GM23338 (cell line): Measurements from ENCODE around the gene DRAXIN. TPM values are rescaled to one million over a fixed set of nuclear protein-coding genes. Genes with fewer than 3 reads are reported as not detected.

Source experiments
- ATAC-seq: fragments of 200-7000 bp; cut with Tn5 transposase; 3 replicates; pipeline ENCODE4 v1.9.1; 2020
- DNase-seq: peaks from one replicate; pipeline ENCODE4 v3.0.0-alpha.2; 2015; ENCODE audit warnings: low spot score
- H2AFZ ChIP-seq: fragments of 200-600 bp; sonication (generic); 2 replicates; pipeline ENCODE4 v1.8.0; 2016; ENCODE audit warnings: antibody characterized with exemption, mild to moderate bottlenecking, moderate library complexity
- H3F3A ChIP-seq: fragments of 200-600 bp; sonication (generic); replicated peaks from 2 replicates; pipeline ENCODE4 v1.8.0; 2017; ENCODE audit warnings: antibody characterized with exemption, mixed run types, low read depth
- H3K27ac ChIP-seq: fragments of 200-600 bp; sonication (generic); 2 replicates; pipeline ENCODE4 v1.6.1; 2016; ENCODE audit warnings: low read depth
- H3K27me3 ChIP-seq: fragments of 200-600 bp; sonication (generic); 2 replicates; pipeline ENCODE4 v1.8.0; 2016; ENCODE audit warnings: mild to moderate bottlenecking, mixed run types, moderate library complexity; ENCODE audit not compliant: insufficient read depth
- H3K36me3 ChIP-seq: fragments of 200-600 bp; sonication (generic); 2 replicates; pipeline ENCODE4 v1.8.0; 2016; ENCODE audit warnings: mild to moderate bottlenecking; ENCODE audit not compliant: insufficient read depth
- H3K4me1 ChIP-seq: fragments of 200-600 bp; sonication (generic); 2 replicates; pipeline ENCODE4 v1.8.0; 2016; ENCODE audit warnings: mild to moderate bottlenecking, moderate library complexity; ENCODE audit not compliant: insufficient read depth
- H3K4me2 ChIP-seq: fragments of 200-600 bp; sonication (generic); 2 replicates; pipeline ENCODE4 v1.7.1; 2017; ENCODE audit warnings: mixed run types
- H3K4me3 ChIP-seq: fragments of 200-600 bp; sonication (generic); 2 replicates; pipeline ENCODE4 v1.6.1; 2016; ENCODE audit warnings: mixed run types
- H3K79me2 ChIP-seq: fragments of 200-600 bp; sonication (generic); replicated peaks from 2 replicates; pipeline ENCODE4 v1.8.0; 2017; ENCODE audit warnings: mild to moderate bottlenecking; ENCODE audit not compliant: insufficient read depth
- H3K9me2 ChIP-seq: fragments of 200-600 bp; sonication (generic); 2 replicates; pipeline ENCODE4 v1.8.0; 2017; ENCODE audit not compliant: insufficient read depth
- H4K20me1 ChIP-seq: fragments of 200-600 bp; sonication (generic); replicated peaks from 2 replicates; pipeline ENCODE4 v1.8.0; 2017; ENCODE audit warnings: mild to moderate bottlenecking; ENCODE audit not compliant: insufficient read depth
- H3K27ac Mint-ChIP-seq: 2 replicates; pipeline ENCODE4 v1.8.0; 2020; ENCODE audit warnings: inconsistent platforms, mild to moderate bottlenecking, moderate library complexity, mixed read lengths
- H3K27me3 Mint-ChIP-seq: 3 replicates; pipeline ENCODE4 v1.8.0; 2022; ENCODE audit warnings: low read depth, mild to moderate bottlenecking, moderate library complexity, mixed read lengths, inconsistent platforms; ENCODE audit not compliant: insufficient read depth, poor library complexity
- H3K36me3 Mint-ChIP-seq: 3 replicates; pipeline ENCODE4 v1.8.0; 2021; ENCODE audit warnings: low read depth, mild to moderate bottlenecking, inconsistent platforms, moderate library complexity, mixed read lengths
- H3K4me1 Mint-ChIP-seq: 3 replicates; pipeline ENCODE4 v1.8.0; 2020; ENCODE audit warnings: mild to moderate bottlenecking, inconsistent platforms, mixed read lengths
- H3K4me3 Mint-ChIP-seq: 3 replicates; pipeline ENCODE4 v1.8.0; 2021; ENCODE audit warnings: moderate library complexity, mild to moderate bottlenecking, inconsistent platforms, mixed read lengths
- H3K9me3 Mint-ChIP-seq: 3 replicates; pipeline ENCODE4 v1.8.0; 2020; ENCODE audit warnings: moderate library complexity, mild to moderate bottlenecking, inconsistent platforms, mixed read lengths
- CREB1 ChIP-seq: fragments of 250-450 bp; sonication (Bioruptor Pico); IDR thresholded peaks from 2 replicates; pipeline ENCODE4 v1.5.0; 2020; ENCODE audit warnings: low read depth, mild to moderate bottlenecking, moderate library complexity
- CTCF ChIP-seq, 2 experiments: fragments of 200-600 bp in 1 of 2; sonication (generic) in 1 of 2; conservative IDR thresholded peaks; 2 replicates each; pipeline versions ENCODE4 v1.5.1 to v1.6.1; 2016 to 2017; ENCODE audit warnings: antibody characterized with exemption in 2 of 2, low read depth in 2 of 2, mild to moderate bottlenecking in 2 of 2, moderate library complexity in 1 of 2
- EZH2phosphoT487 ChIP-seq: fragments of 200-600 bp; sonication (generic); IDR thresholded peaks from one replicate; pipeline ENCODE4 v1.8.1; 2018; ENCODE audit warnings: antibody characterized with exemption; ENCODE audit not compliant: unreplicated experiment
- JUNB ChIP-seq: IDR thresholded peaks from one replicate; pipeline ENCODE4 v1.6.1; 2016; ENCODE audit warnings: antibody characterized with exemption; ENCODE audit not compliant: unreplicated experiment
- ZNF114 ChIP-seq: fragments of 250-450 bp; sonication (Bioruptor Pico); IDR thresholded peaks from 2 replicates; pipeline ENCODE4 v1.5.0; 2020; ENCODE audit warnings: mild to moderate bottlenecking, moderate library complexity
- ZNF331 ChIP-seq: fragments of 250-450 bp; sonication (Bioruptor Pico); IDR thresholded peaks from 2 replicates; pipeline ENCODE4 v1.5.0; 2020; ENCODE audit warnings: low read depth, mild to moderate bottlenecking, moderate library complexity
- polyA plus RNA-seq: library from polyadenylated mRNA; unstranded; fragments of >200 nt; fragmentation: Nextera tagmentation; extraction: Ambion mirVana; gene quantifications from 2 replicates; pipeline ENCODE4 v1.2.1, GENCODE V29; 2016
- total RNA-seq: library from RNA; depleted of rRNA; stranded (reverse); fragments of >200 nt; shearing (Covaris generic); gene quantifications from 2 replicates; pipeline ENCODE4 v1.2.3, GENCODE V29; 2014
- TF ChIP-seq, protein P1 (sequence below): fragments of 250-450 bp; sonication (Bioruptor Pico); IDR thresholded peaks from 2 replicates; pipeline ENCODE4 v1.5.0; 2020; ENCODE audit warnings: mild to moderate bottlenecking, moderate library complexity
- TF ChIP-seq, protein P2 (sequence below): IDR thresholded peaks from one replicate; pipeline ENCODE4 v1.6.1; 2018; ENCODE audit warnings: antibody characterized with exemption; ENCODE audit not compliant: unreplicated experiment
- TF ChIP-seq, protein P3 (sequence below): IDR thresholded peaks from 2 replicates; pipeline ENCODE4 v1.6.1; 2016; ENCODE audit warnings: antibody characterized with exemption

DRAXIN gene
- total and polyA plus RNA-seq, 2 experiments from 2014 or later, result 7.6 to 23.0 TPM

DNA sequence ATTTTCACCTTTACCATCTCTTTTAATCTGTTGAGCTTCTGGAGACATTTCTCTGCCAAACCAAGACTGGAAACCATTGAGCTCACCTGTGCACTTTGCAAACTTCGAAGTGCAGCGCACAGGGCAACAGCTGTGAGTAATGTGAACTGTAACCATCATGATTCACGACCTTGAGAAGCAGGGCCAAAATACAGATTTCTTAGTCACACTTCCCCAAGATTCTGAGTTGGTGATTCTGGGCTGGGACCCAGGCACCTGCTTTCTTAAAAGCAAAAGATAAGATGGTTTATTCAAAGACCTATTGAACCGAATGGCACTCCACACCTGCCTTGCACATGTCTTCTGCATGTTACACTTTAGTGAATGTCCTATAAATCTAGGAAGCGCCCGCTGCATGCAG, 54.6 kb downstream of the DRAXIN start (continued):
- TF ChIP-seq CTCF (conservative IDR thresholded peaks at IDR 0.05; ENCODE audit: low read depth in 2 of 2) (no peak), JUNB (no peak), ZNF331 (CRISPR knock-in tag) (no peak), EZH2phosphoT487 (no peak)
- TF ChIP-seq, protein P1, sequence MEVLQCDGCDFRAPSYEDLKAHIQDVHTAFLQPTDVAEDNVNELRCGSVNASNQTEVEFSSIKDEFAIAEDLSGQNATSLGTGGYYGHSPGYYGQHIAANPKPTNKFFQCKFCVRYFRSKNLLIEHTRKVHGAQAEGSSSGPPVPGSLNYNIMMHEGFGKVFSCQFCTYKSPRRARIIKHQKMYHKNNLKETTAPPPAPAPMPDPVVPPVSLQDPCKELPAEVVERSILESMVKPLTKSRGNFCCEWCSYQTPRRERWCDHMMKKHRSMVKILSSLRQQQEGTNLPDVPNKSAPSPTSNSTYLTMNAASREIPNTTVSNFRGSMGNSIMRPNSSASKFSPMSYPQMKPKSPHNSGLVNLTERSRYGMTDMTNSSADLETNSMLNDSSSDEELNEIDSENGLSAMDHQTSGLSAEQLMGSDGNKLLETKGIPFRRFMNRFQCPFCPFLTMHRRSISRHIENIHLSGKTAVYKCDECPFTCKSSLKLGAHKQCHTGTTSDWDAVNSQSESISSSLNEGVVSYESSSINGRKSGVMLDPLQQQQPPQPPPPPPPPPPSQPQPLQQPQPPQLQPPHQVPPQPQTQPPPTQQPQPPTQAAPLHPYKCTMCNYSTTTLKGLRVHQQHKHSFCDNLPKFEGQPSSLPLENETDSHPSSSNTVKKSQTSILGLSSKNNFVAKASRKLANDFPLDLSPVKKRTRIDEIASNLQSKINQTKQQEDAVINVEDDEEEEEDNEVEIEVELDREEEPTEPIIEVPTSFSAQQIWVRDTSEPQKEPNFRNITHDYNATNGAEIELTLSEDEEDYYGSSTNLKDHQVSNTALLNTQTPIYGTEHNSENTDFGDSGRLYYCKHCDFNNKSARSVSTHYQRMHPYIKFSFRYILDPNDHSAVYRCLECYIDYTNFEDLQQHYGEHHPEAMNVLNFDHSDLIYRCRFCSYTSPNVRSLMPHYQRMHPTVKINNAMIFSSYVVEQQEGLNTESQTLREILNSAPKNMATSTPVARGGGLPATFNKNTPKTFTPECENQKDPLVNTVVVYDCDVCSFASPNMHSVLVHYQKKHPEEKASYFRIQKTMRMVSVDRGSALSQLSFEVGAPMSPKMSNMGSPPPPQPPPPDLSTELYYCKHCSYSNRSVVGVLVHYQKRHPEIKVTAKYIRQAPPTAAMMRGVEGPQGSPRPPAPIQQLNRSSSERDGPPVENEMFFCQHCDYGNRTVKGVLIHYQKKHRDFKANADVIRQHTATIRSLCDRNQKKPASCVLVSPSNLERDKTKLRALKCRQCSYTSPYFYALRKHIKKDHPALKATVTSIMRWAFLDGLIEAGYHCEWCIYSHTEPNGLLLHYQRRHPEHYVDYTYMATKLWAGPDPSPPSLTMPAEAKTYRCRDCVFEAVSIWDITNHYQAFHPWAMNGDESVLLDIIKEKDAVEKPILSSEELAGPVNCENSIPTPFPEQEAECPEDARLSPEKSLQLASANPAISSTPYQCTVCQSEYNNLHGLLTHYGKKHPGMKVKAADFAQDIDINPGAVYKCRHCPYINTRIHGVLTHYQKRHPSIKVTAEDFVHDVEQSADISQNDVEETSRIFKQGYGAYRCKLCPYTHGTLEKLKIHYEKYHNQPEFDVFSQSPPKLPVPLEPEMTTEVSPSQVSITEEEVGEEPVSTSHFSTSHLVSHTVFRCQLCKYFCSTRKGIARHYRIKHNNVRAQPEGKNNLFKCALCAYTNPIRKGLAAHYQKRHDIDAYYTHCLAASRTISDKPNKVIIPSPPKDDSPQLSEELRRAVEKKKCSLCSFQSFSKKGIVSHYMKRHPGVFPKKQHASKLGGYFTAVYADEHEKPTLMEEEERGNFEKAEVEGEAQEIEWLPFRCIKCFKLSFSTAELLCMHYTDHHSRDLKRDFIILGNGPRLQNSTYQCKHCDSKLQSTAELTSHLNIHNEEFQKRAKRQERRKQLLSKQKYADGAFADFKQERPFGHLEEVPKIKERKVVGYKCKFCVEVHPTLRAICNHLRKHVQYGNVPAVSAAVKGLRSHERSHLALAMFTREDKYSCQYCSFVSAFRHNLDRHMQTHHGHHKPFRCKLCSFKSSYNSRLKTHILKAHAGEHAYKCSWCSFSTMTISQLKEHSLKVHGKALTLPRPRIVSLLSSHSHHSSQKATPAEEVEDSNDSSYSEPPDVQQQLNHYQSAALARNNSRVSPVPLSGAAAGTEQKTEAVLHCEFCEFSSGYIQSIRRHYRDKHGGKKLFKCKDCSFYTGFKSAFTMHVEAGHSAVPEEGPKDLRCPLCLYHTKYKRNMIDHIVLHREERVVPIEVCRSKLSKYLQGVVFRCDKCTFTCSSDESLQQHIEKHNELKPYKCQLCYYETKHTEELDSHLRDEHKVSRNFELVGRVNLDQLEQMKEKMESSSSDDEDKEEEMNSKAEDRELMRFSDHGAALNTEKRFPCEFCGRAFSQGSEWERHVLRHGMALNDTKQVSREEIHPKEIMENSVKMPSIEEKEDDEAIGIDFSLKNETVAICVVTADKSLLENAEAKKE (CRISPR knock-in tag), result no peak

- Histone ChIP-seq H3K79me2 (no peaks in the 10 kb centered on the region), H3K9me2 (no peaks in the 10 kb centered on the region), H3F3A (peaks cover 5% of the 10 kb centered on the region; the same call in 1 of the 2 replicates), H3K27ac (no peak overlapping the region), H3K36me3 (no peaks in the 10 kb centered on the region; the same call in 1 of the 2 replicates), H4K20me1 (no peaks in the 10 kb centered on the region), H2AFZ (no peak overlapping the region), H3K4me1 (no peaks in the 10 kb centered on the region), H3K27me3 (no peaks in the 10 kb centered on the region), H3K4me2 (no peak overlapping the region), H3K4me3 (no peak overlapping the region)
- DNase-seq (no peak), ATAC-seq (no peak)
- H3K36me3 Mint-ChIP-seq, result peaks cover 25% of the 10 kb centered on the region
- H3K4me3 Mint-ChIP-seq, result no peak overlapping the region
- no peak overlapping the region for H3K27ac Mint-ChIP-seq
- H3K27me3 Mint-ChIP-seq, result peaks cover 12% of the 10 kb centered on the region
- peaks cover 8% of the 10 kb centered on the region for H3K4me1 Mint-ChIP-seq
- no peaks in the 10 kb centered on the region for H3K9me3 Mint-ChIP-seq
- TF ChIP-seq ZNF331 (CRISPR knock-in tag), result no peak
- TF ChIP-seq, protein P2, sequence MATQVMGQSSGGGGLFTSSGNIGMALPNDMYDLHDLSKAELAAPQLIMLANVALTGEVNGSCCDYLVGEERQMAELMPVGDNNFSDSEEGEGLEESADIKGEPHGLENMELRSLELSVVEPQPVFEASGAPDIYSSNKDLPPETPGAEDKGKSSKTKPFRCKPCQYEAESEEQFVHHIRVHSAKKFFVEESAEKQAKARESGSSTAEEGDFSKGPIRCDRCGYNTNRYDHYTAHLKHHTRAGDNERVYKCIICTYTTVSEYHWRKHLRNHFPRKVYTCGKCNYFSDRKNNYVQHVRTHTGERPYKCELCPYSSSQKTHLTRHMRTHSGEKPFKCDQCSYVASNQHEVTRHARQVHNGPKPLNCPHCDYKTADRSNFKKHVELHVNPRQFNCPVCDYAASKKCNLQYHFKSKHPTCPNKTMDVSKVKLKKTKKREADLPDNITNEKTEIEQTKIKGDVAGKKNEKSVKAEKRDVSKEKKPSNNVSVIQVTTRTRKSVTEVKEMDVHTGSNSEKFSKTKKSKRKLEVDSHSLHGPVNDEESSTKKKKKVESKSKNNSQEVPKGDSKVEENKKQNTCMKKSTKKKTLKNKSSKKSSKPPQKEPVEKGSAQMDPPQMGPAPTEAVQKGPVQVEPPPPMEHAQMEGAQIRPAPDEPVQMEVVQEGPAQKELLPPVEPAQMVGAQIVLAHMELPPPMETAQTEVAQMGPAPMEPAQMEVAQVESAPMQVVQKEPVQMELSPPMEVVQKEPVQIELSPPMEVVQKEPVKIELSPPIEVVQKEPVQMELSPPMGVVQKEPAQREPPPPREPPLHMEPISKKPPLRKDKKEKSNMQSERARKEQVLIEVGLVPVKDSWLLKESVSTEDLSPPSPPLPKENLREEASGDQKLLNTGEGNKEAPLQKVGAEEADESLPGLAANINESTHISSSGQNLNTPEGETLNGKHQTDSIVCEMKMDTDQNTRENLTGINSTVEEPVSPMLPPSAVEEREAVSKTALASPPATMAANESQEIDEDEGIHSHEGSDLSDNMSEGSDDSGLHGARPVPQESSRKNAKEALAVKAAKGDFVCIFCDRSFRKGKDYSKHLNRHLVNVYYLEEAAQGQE, result no peak
- no peak for TF ChIP-seq ZNF114 (CRISPR knock-in tag)
- TF ChIP-seq CREB1 (CRISPR knock-in tag), result no peak
- TF ChIP-seq JUNB, result no peak
- TF ChIP-seq, protein P3, sequence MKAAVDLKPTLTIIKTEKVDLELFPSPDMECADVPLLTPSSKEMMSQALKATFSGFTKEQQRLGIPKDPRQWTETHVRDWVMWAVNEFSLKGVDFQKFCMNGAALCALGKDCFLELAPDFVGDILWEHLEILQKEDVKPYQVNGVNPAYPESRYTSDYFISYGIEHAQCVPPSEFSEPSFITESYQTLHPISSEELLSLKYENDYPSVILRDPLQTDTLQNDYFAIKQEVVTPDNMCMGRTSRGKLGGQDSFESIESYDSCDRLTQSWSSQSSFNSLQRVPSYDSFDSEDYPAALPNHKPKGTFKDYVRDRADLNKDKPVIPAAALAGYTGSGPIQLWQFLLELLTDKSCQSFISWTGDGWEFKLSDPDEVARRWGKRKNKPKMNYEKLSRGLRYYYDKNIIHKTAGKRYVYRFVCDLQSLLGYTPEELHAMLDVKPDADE, result no peak
These were observed 55.4 kb downstream of the DRAXIN start for GRCh38 chr1:11746795-11747487.
